ENCODE results near the gene GABRR3. TPM values are rescaled to one million over a fixed set of nuclear protein-coding genes. Genes with fewer than 3 reads are reported as not detected.

The GABRR3 gene
- total RNA-seq, result not detected

DNA sequence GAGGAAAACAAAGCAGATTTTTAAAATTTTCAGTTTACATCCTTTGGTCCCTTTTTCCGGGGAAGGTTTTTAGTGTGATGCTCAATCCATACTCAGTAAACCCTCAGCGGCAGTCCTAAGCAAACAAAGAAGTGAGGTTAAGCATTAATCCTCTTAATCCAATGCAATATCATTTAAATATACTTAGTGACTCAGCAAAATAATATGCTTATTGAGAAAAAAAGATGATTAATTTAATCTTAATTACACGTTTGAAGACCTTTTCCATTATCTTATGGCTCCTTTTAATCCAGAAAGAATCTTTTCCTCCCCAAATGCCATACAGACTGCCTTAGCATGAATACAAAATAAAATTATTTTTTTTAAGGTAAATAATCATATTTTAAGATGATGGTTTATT, at the start of gene GABRR3:
GABRR3 (minus strand) TSS at position 108 of the 400 bp plus-strand sequence. CDS start 328 bp downstream, outside the sequence.
- H3K36me3 ChIP-seq, result no peaks in the 10 kb centered on the region
- no peaks in the 10 kb centered on the region for H3K27me3 ChIP-seq
- intact Hi-C loops (cut with DNase I), result no loop called here
- no peak within 1 kb of the TSS for H3K27ac ChIP-seq
- no peaks in the 10 kb centered on the region for H3K4me1 ChIP-seq
- H3K4me3 ChIP-seq, result no peak within 1 kb of the TSS
- H3K9me3 ChIP-seq, result no peaks in the 10 kb centered on the region
- TF ChIP-seq POLR2AphosphoS5 (IDR thresholded peaks at IDR 0.05; ENCODE audit: insufficient read depth in 1 of 2, low read depth in 1 of 2) (no peak), POLR2A (IDR thresholded peaks at IDR 0.05) (no peak)
- TF ChIP-seq, protein P1, sequence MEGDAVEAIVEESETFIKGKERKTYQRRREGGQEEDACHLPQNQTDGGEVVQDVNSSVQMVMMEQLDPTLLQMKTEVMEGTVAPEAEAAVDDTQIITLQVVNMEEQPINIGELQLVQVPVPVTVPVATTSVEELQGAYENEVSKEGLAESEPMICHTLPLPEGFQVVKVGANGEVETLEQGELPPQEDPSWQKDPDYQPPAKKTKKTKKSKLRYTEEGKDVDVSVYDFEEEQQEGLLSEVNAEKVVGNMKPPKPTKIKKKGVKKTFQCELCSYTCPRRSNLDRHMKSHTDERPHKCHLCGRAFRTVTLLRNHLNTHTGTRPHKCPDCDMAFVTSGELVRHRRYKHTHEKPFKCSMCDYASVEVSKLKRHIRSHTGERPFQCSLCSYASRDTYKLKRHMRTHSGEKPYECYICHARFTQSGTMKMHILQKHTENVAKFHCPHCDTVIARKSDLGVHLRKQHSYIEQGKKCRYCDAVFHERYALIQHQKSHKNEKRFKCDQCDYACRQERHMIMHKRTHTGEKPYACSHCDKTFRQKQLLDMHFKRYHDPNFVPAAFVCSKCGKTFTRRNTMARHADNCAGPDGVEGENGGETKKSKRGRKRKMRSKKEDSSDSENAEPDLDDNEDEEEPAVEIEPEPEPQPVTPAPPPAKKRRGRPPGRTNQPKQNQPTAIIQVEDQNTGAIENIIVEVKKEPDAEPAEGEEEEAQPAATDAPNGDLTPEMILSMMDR (IDR thresholded peaks at IDR 0.05), result no peak
- DNase-seq (ENCODE audit: extremely low spot score in 2 of 2), result no peak

DNA sequence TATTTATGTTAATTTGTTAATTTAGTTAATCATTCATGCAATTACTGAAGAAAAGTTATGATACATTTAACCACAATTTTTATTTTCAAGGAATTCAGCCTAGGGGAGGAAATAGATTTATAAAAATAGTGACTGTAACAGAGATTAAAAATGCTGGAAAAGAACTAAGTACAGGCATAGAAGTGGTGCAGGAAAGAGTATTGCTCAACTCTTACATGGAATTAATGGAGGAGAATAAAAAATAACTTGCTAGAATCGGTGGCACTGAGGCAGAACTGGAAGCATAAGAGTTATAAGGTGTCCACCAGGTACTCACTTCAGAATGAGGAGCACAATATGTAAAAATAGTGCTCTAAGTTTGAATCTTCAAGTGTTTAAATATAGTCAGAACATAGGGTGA, 38.4 kb upstream of the GABRR3 start:
- no peaks in the 10 kb centered on the region for H3K4me1 ChIP-seq
- no peak overlapping the region for H3K4me3 ChIP-seq
- intact Hi-C loops (cut with DNase I), result no loop called here
- no peaks in the 10 kb centered on the region for H3K9me3 ChIP-seq
- no peaks in the 10 kb centered on the region for H3K36me3 ChIP-seq
- no peak overlapping the region for H3K27ac ChIP-seq
- H3K27me3 ChIP-seq, result no peaks in the 10 kb centered on the region
- DNase-seq (ENCODE audit: extremely low spot score in 2 of 2), result no peak
- TF ChIP-seq POLR2AphosphoS5 (IDR thresholded peaks at IDR 0.05; ENCODE audit: insufficient read depth in 1 of 2, low read depth in 1 of 2) (no peak), POLR2A (IDR thresholded peaks at IDR 0.05) (no peak)
- TF ChIP-seq, protein P1 (IDR thresholded peaks at IDR 0.05), result no peak

DNA sequence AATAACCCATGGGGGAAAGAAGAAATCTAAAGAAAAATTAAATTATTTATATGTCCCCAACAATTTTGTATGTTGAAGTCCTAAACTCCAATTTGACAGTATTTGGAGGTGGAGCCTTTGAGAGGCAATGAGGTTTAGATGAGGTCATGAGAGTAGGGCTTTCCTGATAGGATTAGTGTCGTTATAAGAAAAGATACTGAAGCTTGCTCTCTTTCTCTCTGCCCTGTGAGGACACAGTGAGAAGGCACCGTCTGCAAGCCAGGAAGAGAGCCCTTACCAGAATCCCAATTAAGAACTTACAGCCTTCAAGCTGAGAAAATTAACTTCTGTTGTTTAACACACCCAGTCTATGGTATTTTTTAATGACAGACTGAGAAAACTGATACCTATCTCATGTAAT, 35.7 kb upstream of the GABRR3 start:
- no peak for TF ChIP-seq POLR2AphosphoS5 (IDR thresholded peaks at IDR 0.05; ENCODE audit: insufficient read depth in 1 of 2, low read depth in 1 of 2)
- no peak for TF ChIP-seq POLR2A (IDR thresholded peaks at IDR 0.05)
- TF ChIP-seq, protein P1 (IDR thresholded peaks at IDR 0.05), result no peak
- DNase-seq (ENCODE audit: extremely low spot score in 2 of 2), result no peak
- H3K4me1 ChIP-seq, result no peaks in the 10 kb centered on the region

DNA sequence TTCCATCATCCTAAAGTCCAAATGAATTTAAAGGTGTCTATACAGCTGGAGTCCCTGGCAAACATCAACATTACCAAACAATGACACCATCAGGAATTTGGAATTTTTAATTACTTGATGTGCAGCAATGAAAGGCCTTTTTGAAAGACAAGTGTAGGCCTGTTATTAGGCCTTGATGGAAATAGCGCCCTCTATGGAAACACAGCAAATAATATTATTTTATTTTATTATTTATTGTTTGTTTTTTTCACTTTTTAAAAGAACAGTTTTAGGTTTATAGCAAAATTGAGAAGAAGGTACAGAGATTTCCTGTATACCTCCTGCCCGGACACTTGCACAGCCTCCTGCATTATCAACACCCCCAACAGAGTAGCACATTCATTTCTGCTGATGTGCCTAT, 33.7 kb upstream of the GABRR3 start:
- Histone ChIP-seq H3K9me3 (no peaks in the 10 kb centered on the region), H3K4me1 (no peaks in the 10 kb centered on the region), H3K27ac (no peak overlapping the region), H3K4me3 (no peak overlapping the region), H3K36me3 (no peaks in the 10 kb centered on the region), H3K27me3 (no peaks in the 10 kb centered on the region)
- TF ChIP-seq, protein P1 (IDR thresholded peaks at IDR 0.05), result no peak
- TF ChIP-seq POLR2AphosphoS5 (IDR thresholded peaks at IDR 0.05; ENCODE audit: insufficient read depth in 1 of 2, low read depth in 1 of 2) (no peak), POLR2A (IDR thresholded peaks at IDR 0.05) (no peak)
- no peak for DNase-seq (ENCODE audit: extremely low spot score in 2 of 2)
- intact Hi-C loops (cut with DNase I), result no loop called here

More for the DNA sequence above, 35.7 kb upstream of the GABRR3 start:
- intact Hi-C loops (cut with DNase I), result no loop called here
- H3K36me3 ChIP-seq, result no peaks in the 10 kb centered on the region
- no peak overlapping the region for H3K27ac ChIP-seq
- H3K27me3 ChIP-seq, result no peaks in the 10 kb centered on the region
- H3K4me3 ChIP-seq, result no peak overlapping the region
- H3K9me3 ChIP-seq, result no peaks in the 10 kb centered on the region

DNA sequence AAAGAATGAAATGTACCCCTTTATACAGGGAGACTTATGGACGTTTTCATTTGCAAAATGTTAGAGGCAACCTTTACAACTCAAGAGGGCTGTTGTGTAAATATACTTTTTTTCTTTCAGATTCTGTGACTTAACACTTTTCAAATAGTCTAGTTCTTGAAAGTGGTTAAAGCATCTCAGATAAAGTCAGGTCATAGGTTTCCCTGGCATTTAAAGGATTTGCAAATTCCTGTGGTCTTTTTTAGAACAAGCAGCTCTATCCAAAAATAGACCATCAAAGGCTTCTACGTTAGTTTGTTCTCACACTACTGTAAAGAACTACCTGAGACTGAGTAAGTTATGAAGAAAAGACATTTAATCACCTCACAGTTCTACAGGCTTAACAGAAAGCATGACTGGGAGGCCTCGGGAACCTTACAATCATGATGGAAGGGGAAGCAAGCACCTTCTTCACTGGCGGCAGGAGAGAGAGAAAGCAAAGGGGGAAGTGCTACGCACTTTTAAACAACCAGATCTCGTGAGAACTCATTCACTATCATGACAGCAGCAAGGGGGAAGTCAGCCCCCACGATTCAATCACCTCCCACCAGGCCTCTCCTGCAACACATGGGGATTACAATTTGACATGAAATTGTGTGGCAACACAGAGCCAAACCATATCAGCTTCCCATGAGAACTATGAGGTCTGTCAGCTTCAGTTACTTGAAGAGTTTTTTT, 23.3 kb upstream of the GABRR3 start:
- no peaks in the 10 kb centered on the region for H3K4me1 ChIP-seq
- H3K36me3 ChIP-seq, result no peaks in the 10 kb centered on the region
- no peak overlapping the region for H3K4me3 ChIP-seq
- no peaks in the 10 kb centered on the region for H3K9me3 ChIP-seq
- TF ChIP-seq POLR2A (IDR thresholded peaks at IDR 0.05) (no peak), POLR2AphosphoS5 (IDR thresholded peaks at IDR 0.05; ENCODE audit: insufficient read depth in 1 of 2, low read depth in 1 of 2) (no peak)
- intact Hi-C loops (cut with DNase I), result no loop called here
- no peak for DNase-seq (ENCODE audit: extremely low spot score in 2 of 2)
- no peaks in the 10 kb centered on the region for H3K27me3 ChIP-seq
- no peak overlapping the region for H3K27ac ChIP-seq
